Non-pigmented ciliary epithelial cell (primary cell): ENCODE results near the gene TBC1D22A.
A peak's percentile ranks its signal among the peaks of the same experiment; 100 is the strongest.

Experiments
- DNase-seq: peaks from one replicate; pipeline ENCODE4 v3.0.0-alpha.2; 2010; ENCODE audit warnings: low read depth

TBC1D22A gene

GRCh38 chr22:46860562-46860961 lies 98.1 kb downstream of the TBC1D22A start:
- DNase-seq, result no peak

- no peak for DNase-seq
Observed at GRCh38 chr22:46861468-46862367, 99.3 kb downstream of the TBC1D22A start.

GRCh38 chr22:46862418-46863324 lies 100.2 kb downstream of the TBC1D22A start:
- DNase-seq, result no peak

- DNase-seq, result no peak
Observed at GRCh38 chr22:46863794-46864193, 101.3 kb downstream of the TBC1D22A start.

- no peak for DNase-seq
Observed at GRCh38 chr22:46864314-46865051, 102.0 kb downstream of the TBC1D22A start.

- DNase-seq, result no peak
Observed at GRCh38 chr22:46865052-46865434, 102.6 kb downstream of the TBC1D22A start.

- no peak for DNase-seq
Observed at GRCh38 chr22:46865642-46866041, 103.2 kb downstream of the TBC1D22A start.

GRCh38 chr22:46866591-46866990 lies 104.1 kb downstream of the TBC1D22A start:
- peak; percentile 83 for DNase-seq

GRCh38 chr22:46867106-46867505 lies 104.7 kb downstream of the TBC1D22A start:
- DNase-seq, result no peak

GRCh38 chr22:46869329-46869728 lies 106.9 kb downstream of the TBC1D22A start:
- DNase-seq, result no peak

GRCh38 chr22:46869831-46870441 lies 107.5 kb downstream of the TBC1D22A start:
- DNase-seq, result no peak

- no peak for DNase-seq
Observed at GRCh38 chr22:46871826-46872225, 109.4 kb downstream of the TBC1D22A start.

- no peak for DNase-seq
Observed at GRCh38 chr22:46875089-46875488, 112.6 kb downstream of the TBC1D22A start.

GRCh38 chr22:46876357-46876934 lies 114.0 kb downstream of the TBC1D22A start:
- no peak for DNase-seq

- DNase-seq, result no peak
Observed at GRCh38 chr22:46878191-46878948, 115.9 kb downstream of the TBC1D22A start.

- DNase-seq, result no peak
Observed at GRCh38 chr22:46879083-46879482, 116.6 kb downstream of the TBC1D22A start.

GRCh38 chr22:46881373-46882118 lies 119.1 kb downstream of the TBC1D22A start:
- no peak for DNase-seq

GRCh38 chr22:46883092-46883910 lies 120.9 kb downstream of the TBC1D22A start:
- DNase-seq, result no peak

GRCh38 chr22:46884365-46884764 lies 121.9 kb downstream of the TBC1D22A start:
- DNase-seq, result no peak
